ENCODE results near the gene ALDH1A3.

- TF ChIP-seq CTCF (IDR thresholded peaks at IDR 0.05 in 2 of 3, conservative IDR thresholded peaks at IDR 0.05 in 1 of 3; ENCODE audit: borderline replicate concordance in 1 of 3, insufficient read depth in 1 of 3, low read depth in 2 of 3, low read length in 2 of 3): no peak
- no peak for TF ChIP-seq ATF3 (IDR thresholded peaks at IDR 0.05)
- TF ChIP-seq EZH2 (IDR thresholded peaks at IDR 0.05): no peak
- TF ChIP-seq EZH2phosphoT487 (IDR thresholded peaks at IDR 0.05; ENCODE audit: borderline replicate concordance): no peak
- TF ChIP-seq ELF1 (IDR thresholded peaks at IDR 0.05; ENCODE audit: borderline replicate concordance, low read depth): no peak
- TF ChIP-seq POLR2AphosphoS5 (IDR thresholded peaks at IDR 0.05; ENCODE audit: low read depth, low read length): no peak
- no peak for TF ChIP-seq RAD21 (IDR thresholded peaks at IDR 0.05; ENCODE audit: low read depth)
- TF ChIP-seq YY1 (IDR thresholded peaks at IDR 0.05; ENCODE audit: extremely low read depth, insufficient replicate concordance, low read depth, low read length): no peak
- no peak for TF ChIP-seq POLR2A (IDR thresholded peaks at IDR 0.05; ENCODE audit: borderline replicate concordance, extremely low read depth, insufficient read depth, insufficient read length)
- no peak for TF ChIP-seq CEBPB (IDR thresholded peaks at IDR 0.05; ENCODE audit: low read depth)
- no peak for TF ChIP-seq EGR1 (IDR thresholded peaks at IDR 0.05; ENCODE audit: low read depth)
- no peak for TF ChIP-seq ZBTB33 (IDR thresholded peaks at IDR 0.05; ENCODE audit: extremely low read depth, insufficient replicate concordance, low read length)
Observed at GRCh38 chr15:100900795-100901169, 21.2 kb downstream of the ALDH1A3 start.

Measured in HCT116 (cell line).